ENCODE data around the gene ABCG8. TPM values are rescaled to one million over a fixed set of nuclear protein-coding genes. Genes with fewer than 3 reads are reported as not detected.

Gene ABCG8
- total RNA-seq, 4 donors from 2014 or later, result not detected

GRCh38 chr2:43840965-43841364 is 2.2 kb downstream of the ABCG8 start:
- no peaks in the 10 kb centered on the region for H3K9me3 ChIP-seq
- no peak overlapping the region for H3K27ac ChIP-seq
- no peaks in the 10 kb centered on the region for H3K4me1 ChIP-seq
- TF ChIP-seq, protein P1, sequence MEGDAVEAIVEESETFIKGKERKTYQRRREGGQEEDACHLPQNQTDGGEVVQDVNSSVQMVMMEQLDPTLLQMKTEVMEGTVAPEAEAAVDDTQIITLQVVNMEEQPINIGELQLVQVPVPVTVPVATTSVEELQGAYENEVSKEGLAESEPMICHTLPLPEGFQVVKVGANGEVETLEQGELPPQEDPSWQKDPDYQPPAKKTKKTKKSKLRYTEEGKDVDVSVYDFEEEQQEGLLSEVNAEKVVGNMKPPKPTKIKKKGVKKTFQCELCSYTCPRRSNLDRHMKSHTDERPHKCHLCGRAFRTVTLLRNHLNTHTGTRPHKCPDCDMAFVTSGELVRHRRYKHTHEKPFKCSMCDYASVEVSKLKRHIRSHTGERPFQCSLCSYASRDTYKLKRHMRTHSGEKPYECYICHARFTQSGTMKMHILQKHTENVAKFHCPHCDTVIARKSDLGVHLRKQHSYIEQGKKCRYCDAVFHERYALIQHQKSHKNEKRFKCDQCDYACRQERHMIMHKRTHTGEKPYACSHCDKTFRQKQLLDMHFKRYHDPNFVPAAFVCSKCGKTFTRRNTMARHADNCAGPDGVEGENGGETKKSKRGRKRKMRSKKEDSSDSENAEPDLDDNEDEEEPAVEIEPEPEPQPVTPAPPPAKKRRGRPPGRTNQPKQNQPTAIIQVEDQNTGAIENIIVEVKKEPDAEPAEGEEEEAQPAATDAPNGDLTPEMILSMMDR (IDR thresholded peaks at IDR 0.05), result no peak
- TF ChIP-seq POLR2A (IDR thresholded peaks at IDR 0.05) (no peak), EP300 (IDR thresholded peaks at IDR 0.05) (no peak)
- no peaks in the 10 kb centered on the region for H3K27me3 ChIP-seq
- DNase-seq (ENCODE audit: low spot score in 2 of 2), result no peak
- no peak overlapping the region for H3K4me3 ChIP-seq
- WGBS, 2 donors, result 58 to 72% methylated on average over 5 of the region's 5 CpGs
- no peaks in the 10 kb centered on the region for H3K36me3 ChIP-seq

GRCh38 chr2:43841949-43842865 is 3.4 kb downstream of the ABCG8 start:
- Histone ChIP-seq H3K27ac (no peak overlapping the region), H3K4me3 (no peak overlapping the region), H3K27me3 (no peaks in the 10 kb centered on the region), H3K4me1 (no peaks in the 10 kb centered on the region), H3K9me3 (no peaks in the 10 kb centered on the region), H3K36me3 (no peaks in the 10 kb centered on the region)
- 87 to 89% methylated on average over 14 of the region's 14 CpGs for WGBS, 2 donors
- TF ChIP-seq EP300 (IDR thresholded peaks at IDR 0.05) (no peak), POLR2A (IDR thresholded peaks at IDR 0.05) (no peak)
- TF ChIP-seq, protein P1 (IDR thresholded peaks at IDR 0.05), result no peak
- no peak for DNase-seq (ENCODE audit: low spot score in 2 of 2)

DNA sequence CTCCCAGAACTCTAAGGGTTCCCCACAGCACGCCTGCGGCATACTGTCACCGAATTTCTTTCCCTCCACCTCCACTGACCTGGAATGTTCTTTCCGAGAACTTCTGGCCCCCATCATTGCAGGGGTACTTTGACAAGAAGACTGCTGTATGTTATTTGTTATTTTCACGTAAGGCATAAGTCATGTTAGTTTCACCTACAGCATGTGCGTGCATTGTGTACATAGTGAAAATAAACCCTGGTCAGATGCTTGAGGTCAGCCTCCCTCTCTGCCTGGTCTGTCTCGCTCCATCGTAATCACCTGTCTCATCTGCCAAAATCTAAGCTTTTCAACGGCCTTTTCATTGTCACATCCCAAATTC is 4.1 kb downstream of the ABCG8 start:
- no peak overlapping the region for H3K4me3 ChIP-seq
- H3K27me3 ChIP-seq, result no peaks in the 10 kb centered on the region
- WGBS, 2 donors, result 86 to 87% methylated on average over 9 of the region's 9 CpGs
- TF ChIP-seq POLR2A (IDR thresholded peaks at IDR 0.05) (no peak), EP300 (IDR thresholded peaks at IDR 0.05) (no peak)
- TF ChIP-seq, protein P1 (IDR thresholded peaks at IDR 0.05), result no peak
- H3K4me1 ChIP-seq, result no peaks in the 10 kb centered on the region
- H3K36me3 ChIP-seq, result no peaks in the 10 kb centered on the region
- H3K27ac ChIP-seq, result no peak overlapping the region
- no peaks in the 10 kb centered on the region for H3K9me3 ChIP-seq
- DNase-seq (ENCODE audit: low spot score in 2 of 2), result no peak

DNA sequence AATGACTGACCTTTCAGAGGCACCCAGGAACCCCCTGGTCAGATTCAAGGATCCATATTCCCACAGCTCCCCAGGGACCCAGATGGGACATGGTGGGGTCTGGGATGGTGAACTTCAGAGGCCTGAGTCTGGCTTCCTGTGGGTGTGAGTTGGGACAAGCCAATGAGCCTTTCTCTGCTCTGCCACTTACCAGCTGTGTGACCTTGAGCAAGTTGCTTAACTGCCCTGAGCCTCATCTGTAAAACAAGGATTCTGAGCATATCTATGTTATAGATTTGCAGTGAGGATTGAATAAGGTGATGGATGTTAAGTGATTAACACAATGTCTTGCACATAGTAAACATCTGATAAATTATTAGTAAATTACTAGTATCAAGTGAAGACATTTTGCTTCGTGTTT is 6.4 kb downstream of the ABCG8 start:
- Histone ChIP-seq H3K4me3 (no peak overlapping the region), H3K36me3 (no peaks in the 10 kb centered on the region), H3K4me1 (no peaks in the 10 kb centered on the region), H3K27ac (no peak overlapping the region), H3K27me3 (no peaks in the 10 kb centered on the region), H3K9me3 (no peaks in the 10 kb centered on the region)
- TF ChIP-seq EP300 (IDR thresholded peaks at IDR 0.05), result no peak
- no peak for TF ChIP-seq POLR2A (IDR thresholded peaks at IDR 0.05)
- TF ChIP-seq, protein P1 (IDR thresholded peaks at IDR 0.05), result no peak
- WGBS, 2 donors, result 80 to 83% methylated on average over 1 of the region's 1 CpG
- DNase-seq (ENCODE audit: low spot score in 2 of 2), result no peak

DNA sequence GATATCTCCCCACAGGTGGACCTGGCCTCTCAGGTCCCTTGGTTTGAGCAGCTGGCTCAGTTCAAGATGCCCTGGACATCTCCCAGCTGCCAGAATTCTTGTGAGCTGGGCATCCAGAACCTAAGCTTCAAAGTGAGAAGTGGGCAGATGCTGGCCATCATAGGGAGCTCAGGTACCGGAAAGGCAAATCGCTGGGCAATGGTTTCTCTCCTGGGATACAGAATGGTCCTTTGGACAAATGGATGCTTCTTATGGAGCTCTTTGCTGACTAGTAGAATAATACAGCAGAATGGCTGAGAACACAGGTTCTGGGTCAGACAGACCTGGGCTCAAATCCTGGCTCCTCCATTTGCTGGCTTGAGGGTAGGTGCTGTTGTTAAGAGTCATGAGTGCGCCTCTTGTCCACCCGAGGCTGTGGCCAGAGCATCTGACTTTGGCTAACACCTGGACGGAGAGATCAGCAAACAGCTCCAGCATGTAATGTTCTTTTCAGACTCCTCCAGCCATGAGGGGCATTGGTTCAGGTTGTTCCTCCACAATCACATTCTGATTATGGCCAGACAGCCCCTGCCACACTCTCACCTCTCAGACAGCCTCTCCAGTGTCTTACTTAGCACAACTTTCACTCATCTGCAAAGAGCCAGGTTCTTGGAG is 7.5 kb downstream of the ABCG8 start:
- H3K4me3 ChIP-seq, result no peak overlapping the region
- 85 to 89% methylated on average over 5 of the region's 5 CpGs for WGBS, 2 donors
- H3K36me3 ChIP-seq, result no peaks in the 10 kb centered on the region
- no peaks in the 10 kb centered on the region for H3K4me1 ChIP-seq
- H3K27ac ChIP-seq, result no peak overlapping the region
- TF ChIP-seq EP300 (IDR thresholded peaks at IDR 0.05), result no peak
- TF ChIP-seq, protein P1 (IDR thresholded peaks at IDR 0.05), result no peak
- TF ChIP-seq POLR2A (IDR thresholded peaks at IDR 0.05), result no peak
- no peak for DNase-seq (ENCODE audit: low spot score in 2 of 2)
- no peaks in the 10 kb centered on the region for H3K27me3 ChIP-seq
- no peaks in the 10 kb centered on the region for H3K9me3 ChIP-seq

Data from tibial nerve (tissue), 4 donors.